Stimulated activated CD4-positive, alpha-beta T cell treated with anti-CD3 and anti-CD28 coated beads, Interleukin-12 subunit alpha, Interleukin-12 subunit beta, amount 100 ng/mL, for 24 hours (primary cell): Measurements from ENCODE around the gene POMGNT1.

Experiments used
- DNase-seq, 2 experiments: peaks; one replicate each; pipeline ENCODE4 v3.0.0-alpha.2; 2020; ENCODE audit warnings: low read depth in 2 of 2

Gene POMGNT1

DNA sequence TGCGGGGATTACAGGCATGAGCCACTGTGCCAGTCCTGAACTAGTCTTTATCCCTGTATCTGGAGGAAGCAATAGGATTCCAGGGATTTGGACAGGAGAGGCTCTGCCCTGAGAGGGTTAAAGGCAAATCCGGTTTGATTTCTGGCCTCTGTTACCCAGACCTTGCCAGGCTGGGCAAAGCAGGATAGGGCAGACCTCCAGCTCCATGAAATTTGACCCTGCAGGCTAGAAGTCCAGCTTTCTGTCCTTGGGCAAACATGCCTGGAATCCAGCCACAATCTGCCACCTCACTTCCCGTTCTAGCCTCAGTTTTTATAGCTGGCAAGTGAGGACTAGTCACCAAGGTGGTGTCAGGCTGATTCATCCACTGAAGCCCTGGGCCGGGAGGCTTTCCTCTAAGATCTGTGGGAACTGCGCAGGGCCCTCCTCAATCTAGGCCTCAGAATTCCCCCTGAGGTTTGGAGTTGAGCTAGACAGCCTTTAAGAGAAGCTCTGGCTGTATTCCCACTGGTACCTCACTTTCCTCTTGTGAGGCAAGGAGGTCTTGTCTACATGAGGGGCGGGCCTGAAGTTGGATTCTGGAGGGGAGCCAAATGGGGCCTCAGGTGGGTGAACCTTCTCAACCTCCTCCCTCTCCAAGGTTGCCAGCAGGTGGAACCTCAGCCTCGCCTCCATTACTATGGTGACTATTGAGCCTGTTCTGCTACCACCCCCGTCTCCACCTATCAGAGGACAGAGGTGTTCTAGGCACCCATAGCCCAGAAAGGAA lies 15.0 kb downstream of the POMGNT1 start:
- DNase-seq: no peak

- DNase-seq: no peak
These were observed 16.6 kb downstream of the POMGNT1 start for GRCh38 chr1:46181343-46182260.

DNA sequence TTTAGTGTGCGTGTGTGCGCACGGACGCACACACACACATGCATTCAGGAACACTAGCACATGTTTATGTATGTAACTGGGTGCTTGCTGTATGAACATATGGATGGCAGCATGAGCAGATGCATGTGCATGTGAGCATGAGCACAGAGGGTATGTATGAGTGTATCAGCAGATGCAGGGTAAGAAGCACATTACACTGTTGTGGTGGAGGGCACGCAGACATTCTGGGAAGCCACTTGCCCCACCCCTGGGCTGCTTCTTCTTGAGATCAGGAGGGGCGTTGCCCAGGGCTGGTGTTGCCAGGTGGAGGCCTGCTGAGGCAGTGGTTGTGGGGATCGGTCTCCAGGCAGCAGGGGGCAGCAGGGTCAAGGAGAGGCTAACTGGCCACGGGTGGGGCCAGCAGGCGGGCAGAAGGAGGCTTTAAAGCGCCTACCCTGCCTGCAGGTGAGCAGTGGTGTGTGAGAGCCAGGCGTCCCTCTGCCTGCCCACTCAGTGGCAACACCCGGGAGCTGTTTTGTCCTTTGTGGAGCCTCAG lies 18.1 kb downstream of the POMGNT1 start:
- no peak for DNase-seq

DNA sequence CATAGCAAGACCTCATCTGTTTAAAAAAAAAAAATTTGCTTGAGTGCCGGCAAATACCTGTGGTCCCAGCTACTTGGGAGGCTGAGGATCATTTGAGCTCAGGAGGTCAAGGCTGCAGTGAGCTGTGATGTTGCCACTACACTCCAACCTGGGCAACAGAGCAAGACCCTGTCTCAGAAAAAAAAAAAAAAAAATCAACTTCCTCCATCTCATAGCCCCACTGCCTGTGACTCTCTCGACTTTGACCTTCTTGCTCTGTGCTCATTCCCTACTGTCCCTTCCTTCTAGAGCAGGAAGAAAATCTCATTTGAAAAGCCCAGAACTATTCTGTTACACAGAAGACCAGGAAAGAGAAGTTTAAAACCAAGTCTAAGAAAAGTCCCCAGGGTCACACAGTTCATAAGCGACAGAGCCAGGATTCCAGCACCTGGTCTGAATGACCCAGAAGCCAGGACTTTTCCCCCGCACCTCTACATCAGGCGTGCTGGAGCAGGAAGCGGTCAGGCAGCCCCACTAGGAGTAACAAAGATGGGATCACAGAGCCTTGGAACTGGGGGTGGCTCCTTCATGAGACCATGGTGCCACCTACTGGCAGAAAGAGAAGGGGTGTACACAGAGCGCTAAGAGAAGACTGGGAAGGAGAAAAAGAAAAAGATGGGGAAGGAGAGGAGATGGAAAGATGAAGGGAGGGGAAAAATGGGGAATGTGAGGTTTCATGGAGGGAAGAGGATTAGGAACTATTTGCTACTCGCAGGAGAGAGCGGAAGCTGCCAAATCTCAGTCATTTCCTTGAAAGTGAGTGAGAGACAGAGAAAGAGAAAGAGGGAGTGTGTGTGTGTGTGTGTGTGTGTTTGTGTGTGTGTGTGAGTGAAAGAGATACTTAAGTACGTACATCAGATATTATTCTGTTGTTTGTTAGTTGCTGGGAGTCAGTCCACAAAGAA lies 18.8 kb downstream of the POMGNT1 start:
- peak; percentile 35 to 50 for DNase-seq

GRCh38 chr1:46176211-46176865 lies 21.9 kb downstream of the POMGNT1 start, which contains the start of gene P3R3URF:
Gene P3R3URF (minus strand): TSS chr1:46176488. CDS start chr1:46176471, 17 bp downstream.
- no peak for DNase-seq

DNA sequence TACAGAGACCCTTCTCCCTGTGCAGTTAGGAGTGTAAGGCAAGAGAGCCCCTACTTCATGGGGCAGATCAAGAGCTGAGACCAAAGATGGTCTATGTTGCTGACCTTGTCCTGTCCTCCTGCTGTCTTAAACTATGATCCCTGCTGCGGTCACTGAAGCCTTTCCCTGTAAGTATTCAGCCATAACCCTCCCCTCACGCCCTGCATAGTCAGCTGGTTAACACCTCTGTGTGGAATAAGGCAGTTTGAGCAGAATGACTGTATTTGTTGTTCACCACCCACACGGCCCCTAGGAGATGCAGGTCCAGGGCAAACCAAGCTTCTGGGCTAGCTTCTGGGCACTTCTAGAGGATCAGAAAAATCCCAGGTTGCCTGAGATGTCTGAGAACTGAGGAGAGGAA lies 23.0 kb downstream of the POMGNT1 start:
- DNase-seq: no peak

GRCh38 chr1:46174448-46175231 lies 23.6 kb downstream of the POMGNT1 start, which contains the start of gene TSPAN1:
Gene TSPAN1 (plus strand): TSS chr1:46175087. CDS start chr1:46181108, 6,021 bp downstream.
- no peak for DNase-seq

DNA sequence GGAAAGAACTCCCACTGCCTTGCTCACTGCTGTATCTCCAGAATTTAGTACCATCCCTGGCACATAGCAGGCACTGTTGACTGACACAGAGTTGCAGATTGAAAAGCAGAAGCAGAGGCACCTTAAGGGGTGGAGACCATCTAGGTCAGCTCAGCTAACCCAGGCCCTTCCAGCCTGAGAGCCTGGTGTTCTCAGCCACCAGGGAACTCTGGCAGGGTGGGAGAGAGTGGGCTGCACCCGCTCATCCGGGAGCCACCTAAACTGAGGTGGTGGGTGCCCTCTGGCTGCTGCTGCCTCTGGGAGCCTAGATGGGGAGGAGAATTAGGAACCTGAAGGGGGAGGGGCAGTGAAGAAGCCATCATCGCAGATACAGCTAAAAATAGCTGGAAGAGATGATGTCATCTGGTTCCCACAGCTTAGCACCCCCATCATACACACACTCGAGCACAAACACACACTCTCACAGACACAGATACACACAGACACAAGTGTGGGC lies 24.8 kb downstream of the POMGNT1 start:
- no peak for DNase-seq

GRCh38 chr1:46172321-46172720 lies 25.9 kb downstream of the POMGNT1 start:
- no peak for DNase-seq

GRCh38 chr1:46171871-46172270 lies 26.4 kb downstream of the POMGNT1 start:
- DNase-seq: no peak

- no peak for DNase-seq
These were observed 26.9 kb downstream of the POMGNT1 start for GRCh38 chr1:46171351-46171750.

- no peak for DNase-seq
These were observed 28.3 kb downstream of the POMGNT1 start for GRCh38 chr1:46169811-46170454.

DNA sequence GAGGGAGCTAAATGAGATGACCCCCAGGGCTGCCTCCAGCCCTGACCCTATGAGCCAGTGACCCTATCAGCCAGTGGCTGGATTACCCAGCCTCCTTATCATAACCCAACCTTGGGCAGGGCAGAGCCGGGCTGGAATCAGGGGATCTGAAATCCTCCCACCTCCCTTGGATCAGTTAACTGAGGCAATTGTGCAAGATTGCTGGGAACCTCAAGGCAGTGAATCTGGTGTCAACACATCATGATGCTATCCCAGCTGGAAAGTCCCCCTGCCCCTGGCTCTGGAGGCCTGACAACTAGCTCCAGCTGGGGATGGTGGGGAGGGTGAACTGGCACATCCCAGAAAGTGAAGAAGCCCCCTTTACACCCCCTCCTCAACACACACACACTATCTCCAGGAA lies 29.8 kb downstream of the POMGNT1 start:
- DNase-seq: no peak

GRCh38 chr1:46166521-46167462 lies 31.4 kb downstream of the POMGNT1 start:
- peak; percentile 9 to 22 for DNase-seq

- DNase-seq: no peak
These were observed 38.0 kb downstream of the POMGNT1 start for GRCh38 chr1:46160212-46160611.

DNA sequence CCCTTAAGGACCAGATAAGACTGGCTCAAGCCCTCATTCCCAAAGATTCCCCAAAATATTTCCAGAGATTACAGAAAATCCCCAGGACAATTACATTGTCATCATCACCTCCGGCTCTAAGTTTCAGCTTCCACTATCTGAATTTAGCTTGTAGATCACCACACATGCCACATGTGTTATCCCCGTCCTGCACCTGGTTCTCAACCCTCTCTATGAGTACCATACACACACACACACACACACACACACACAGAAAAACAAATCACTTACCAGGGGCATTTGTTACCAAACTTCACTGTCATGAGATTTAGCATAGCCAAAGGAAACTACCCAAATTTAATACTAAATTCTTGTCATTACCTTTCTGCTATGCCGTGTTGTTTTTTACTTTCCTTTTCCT lies 38.7 kb downstream of the POMGNT1 start:
- DNase-seq: no peak

GRCh38 chr1:46158312-46159281 lies 39.6 kb downstream of the POMGNT1 start:
- DNase-seq: no peak
